Inferior parietal cortex (tissue), 1 donor: ENCODE measurements around the gene TRAF4.
"Not testable (repeated sequence)": the region's sequence is repeated elsewhere in the genome, so short reads cannot be mapped to it uniquely, and the experiment has no call there.

Experiments
- DNase-seq: peaks from one replicate; pipeline ENCODE4 v3.0.0-alpha.2; 2016; ENCODE audit errors: extremely low spot score

TRAF4 gene

GRCh38 chr17:28714281-28714680 lies 29.5 kb upstream of the TRAF4 start:
- DNase-seq, result no peak

GRCh38 chr17:28715217-28715616 lies 28.6 kb upstream of the TRAF4 start:
- DNase-seq, result no peak

- DNase-seq, result no peak
Measured at GRCh38 chr17:28716740-28717577, 26.9 kb upstream of the TRAF4 start.

GRCh38 chr17:28717578-28718332 lies 26.1 kb upstream of the TRAF4 start, which contains the start of gene RAB34:
Gene RAB34 (minus strand): TSS chr17:28717868. CDS start chr17:28717266, 602 bp downstream.
- no peak for DNase-seq

GRCh38 chr17:28718333-28719020 lies 25.3 kb upstream of the TRAF4 start:
- no peak for DNase-seq

- DNase-seq, result no peak
Measured at GRCh38 chr17:28719021-28719433, 24.8 kb upstream of the TRAF4 start.

- DNase-seq, result no peak
Measured at GRCh38 chr17:28720247-28720996, 23.4 kb upstream of the TRAF4 start.

- DNase-seq, result not testable (repeated sequence)
Measured at GRCh38 chr17:28720997-28721329, 22.8 kb upstream of the TRAF4 start.

GRCh38 chr17:28722417-28723158 lies 21.2 kb upstream of the TRAF4 start:
- DNase-seq, result no peak

GRCh38 chr17:28723159-28723835 lies 20.5 kb upstream of the TRAF4 start:
- DNase-seq, result no peak

- DNase-seq, result not testable (repeated sequence)
Measured at GRCh38 chr17:28723836-28724499, 19.8 kb upstream of the TRAF4 start.

GRCh38 chr17:28724500-28725165 lies 19.2 kb upstream of the TRAF4 start:
- no peak for DNase-seq

- DNase-seq, result peak; percentile 11
Measured at GRCh38 chr17:28725166-28725659, 18.6 kb upstream of the TRAF4 start.

GRCh38 chr17:28725660-28726225 lies 18.1 kb upstream of the TRAF4 start:
- peak; percentile 11 for DNase-seq

GRCh38 chr17:28726226-28726626 lies 17.6 kb upstream of the TRAF4 start, which contains the start of gene TLCD1:
Gene TLCD1 (minus strand): TSS chr17:28726233. CDS start chr17:28726097, 136 bp downstream.
- peak; percentile 44 for DNase-seq

- peak; percentile 95 for DNase-seq
Measured at GRCh38 chr17:28726627-28727491, 17.0 kb upstream of the TRAF4 start.

- peak; percentile 92 for DNase-seq
Measured at GRCh38 chr17:28728364-28729200, 15.2 kb upstream of the TRAF4 start, which contains the start of gene NEK8. Gene NEK8 (plus strand): TSS chr17:28728788. CDS start chr17:28728814, 26 bp downstream.
